Measurements from ENCODE around the gene GSTA4.

DNA sequence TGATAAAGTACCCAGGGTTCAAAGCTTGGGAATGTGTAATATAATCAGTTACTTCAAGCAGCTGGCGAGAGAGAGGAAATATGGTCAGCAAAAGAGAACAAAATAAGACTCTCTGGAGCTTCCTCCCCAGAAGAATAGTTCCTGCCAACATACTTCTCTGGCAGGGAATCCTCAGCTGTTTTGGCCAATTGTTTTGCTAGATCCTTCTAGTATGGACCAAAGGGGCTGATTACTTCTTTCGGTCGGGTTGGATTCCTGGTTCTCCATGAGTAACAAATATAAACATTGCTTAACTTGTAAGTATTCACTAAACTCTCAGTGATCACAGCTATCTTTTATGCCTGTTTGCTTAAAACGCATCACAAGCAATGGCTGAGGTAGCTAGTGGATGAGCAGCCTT lies 38.7 kb upstream of the GSTA4 start:
- no peak for TF ChIP-seq POLR2A (IDR thresholded peaks at IDR 0.05)
- TF ChIP-seq CTCF (IDR thresholded peaks at IDR 0.05) = no peak
- no peak for TF ChIP-seq EP300 (IDR thresholded peaks at IDR 0.05)
- no peak for TF ChIP-seq POLR2AphosphoS5 (IDR thresholded peaks at IDR 0.05)

Data from upper lobe of left lung (tissue), 4 donors.